ENCODE data around the gene VWF.

- no peak for TF ChIP-seq CTCF (IDR thresholded peaks at IDR 0.05; ENCODE audit: low read length)
- TF ChIP-seq EZH2 (IDR thresholded peaks at IDR 0.05; ENCODE audit: borderline replicate concordance, low read length) = no peak
Measured at GRCh38 chr12:6143303-6143675, 18.8 kb upstream of the VWF start.

All from OCI-LY1 (cell line).